NB4 (cell line): ENCODE results near the gene MAD2L2.

Experiments
- MAX ChIP-seq: IDR thresholded peaks from 2 replicates; pipeline ENCODE4 v1.6.1; 2011; ENCODE audit warnings: low read depth, low read length
- TF ChIP-seq, protein P1 (sequence below): IDR thresholded peaks from one replicate; pipeline ENCODE4 v1.5.1; 2012; ENCODE audit warnings: low read depth, low read length

- no peak for TF ChIP-seq MAX
- TF ChIP-seq, protein P1, sequence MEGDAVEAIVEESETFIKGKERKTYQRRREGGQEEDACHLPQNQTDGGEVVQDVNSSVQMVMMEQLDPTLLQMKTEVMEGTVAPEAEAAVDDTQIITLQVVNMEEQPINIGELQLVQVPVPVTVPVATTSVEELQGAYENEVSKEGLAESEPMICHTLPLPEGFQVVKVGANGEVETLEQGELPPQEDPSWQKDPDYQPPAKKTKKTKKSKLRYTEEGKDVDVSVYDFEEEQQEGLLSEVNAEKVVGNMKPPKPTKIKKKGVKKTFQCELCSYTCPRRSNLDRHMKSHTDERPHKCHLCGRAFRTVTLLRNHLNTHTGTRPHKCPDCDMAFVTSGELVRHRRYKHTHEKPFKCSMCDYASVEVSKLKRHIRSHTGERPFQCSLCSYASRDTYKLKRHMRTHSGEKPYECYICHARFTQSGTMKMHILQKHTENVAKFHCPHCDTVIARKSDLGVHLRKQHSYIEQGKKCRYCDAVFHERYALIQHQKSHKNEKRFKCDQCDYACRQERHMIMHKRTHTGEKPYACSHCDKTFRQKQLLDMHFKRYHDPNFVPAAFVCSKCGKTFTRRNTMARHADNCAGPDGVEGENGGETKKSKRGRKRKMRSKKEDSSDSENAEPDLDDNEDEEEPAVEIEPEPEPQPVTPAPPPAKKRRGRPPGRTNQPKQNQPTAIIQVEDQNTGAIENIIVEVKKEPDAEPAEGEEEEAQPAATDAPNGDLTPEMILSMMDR = no peak
Measured at GRCh38 chr1:11639372-11639771, 41.6 kb downstream of the MAD2L2 start.
